HCT116 (cell line): Measurements from ENCODE around the gene PWWP2B. TPM values are rescaled to one million over a fixed set of nuclear protein-coding genes. Genes with fewer than 3 reads are reported as not detected.
"Not testable (repeated sequence)": the region's sequence is repeated elsewhere in the genome, so short reads cannot be mapped to it uniquely, and the experiment has no call there.

Experiments
- ATAC-seq: fragments of 200-7000 bp; cut with Tn5 transposase; 2 replicates; pipeline ENCODE4 v1.9.1; 2020; ENCODE audit warnings: mild to moderate bottlenecking, moderate library complexity
- BruUV-seq: library from RNA; stranded (reverse); fragments of 400-500 nt; replicated peaks from 2 replicates; lab custom pipeline; 2021; lab: Mats Ljungman, UMichigan
- CTCF ChIA-PET: fragments of 300-600 bp; sonication (Branson Sonifier 250); formaldehyde crosslinking; loops from one replicate; lab custom pipeline; 2021; ENCODE audit warnings: antibody characterized with exemption; lab: Charles Lee
- POLR2A ChIA-PET: fragments of 300-600, 350-600 bp; sonication (Branson Sonifier 250); formaldehyde crosslinking; loops from one replicate; lab custom pipeline; 2021; ENCODE audit warnings: antibody characterized with exemption; lab: Charles Lee
- RAD21 ChIA-PET, 2 experiments: fragments of 300-600 bp; sonication (Branson Sonifier 250); formaldehyde crosslinking; loops; one replicate each; lab custom pipeline; 2023; ENCODE audit warnings: low total read pairs in 2 of 2; ENCODE audit not compliant: uncharacterized antibody in 2 of 2, unreplicated experiment in 2 of 2, low non-redundant PET in 1 of 2; lab: Charles Lee
- DNase-seq: peaks from one replicate; pipeline ENCODE4 v3.0.0-alpha.2; 2010; ENCODE audit warnings: low read depth, low spot score
- H2AFZ ChIP-seq: fragments of 200-600 bp; shearing (Covaris generic), sonication (generic); 2 replicates; pipeline ENCODE4 v1.6.1; 2017; ENCODE audit warnings: low read depth, mixed run types, mixed read lengths, antibody characterized with exemption, low read length; ENCODE audit not compliant: poor library complexity, severe bottlenecking
- H3K27ac ChIP-seq: 2 replicates; pipeline ENCODE4 v1.5.1; 2012; ENCODE audit warnings: low read depth, low read length
- H3K27me3 ChIP-seq: fragments of 200-600 bp; sonication (generic); 2 replicates; pipeline ENCODE4 v1.6.1; 2016; ENCODE audit warnings: mixed run types, low read length, mixed read lengths; ENCODE audit not compliant: insufficient read depth
- H3K36me3 ChIP-seq, 2 experiments: fragments of 200-500 bp in 1 of 2; fragments of 200-600 bp in 1 of 2; sonication (Bioruptor generic) in 1 of 2; sonication (generic) in 1 of 2; 2 replicates each; pipeline versions ENCODE4 v1.5.1 to v1.6.1; 2014 to 2016; ENCODE audit warnings: low read length in 2 of 2, inconsistent platforms in 1 of 2, mixed read lengths in 1 of 2, mixed run types in 1 of 2; ENCODE audit not compliant: insufficient read depth in 2 of 2, control insufficient read depth in 1 of 2
- H3K4me1 ChIP-seq, 2 experiments: fragments of 200-600 bp in 1 of 2; sonication (generic) in 1 of 2; 2 replicates each; pipeline versions ENCODE4 v1.5.1 to v1.6.1; 2012 to 2017; ENCODE audit warnings: low read length in 2 of 2, inconsistent platforms in 1 of 2, mild to moderate bottlenecking in 1 of 2, mixed read lengths in 1 of 2, mixed run types in 1 of 2, moderate library complexity in 1 of 2; ENCODE audit not compliant: insufficient read depth in 2 of 2, control insufficient read depth in 1 of 2
- H3K4me2 ChIP-seq: fragments of 200-600 bp; sonication (generic); 2 replicates; pipeline ENCODE4 v1.6.1; 2017; ENCODE audit warnings: mixed run types, low read length, mixed read lengths
- H3K4me3 ChIP-seq, 2 experiments: fragments of 200-600 bp in 1 of 2; sonication (generic) in 1 of 2; replicated peaks in 1 of 2; 2 replicates each; pipeline ENCODE4 v1.5.1; 2011 to 2016; ENCODE audit warnings: low read length in 2 of 2, control low read depth in 1 of 2, low read depth in 1 of 2, mild to moderate bottlenecking in 1 of 2, mixed read lengths in 1 of 2, mixed run types in 1 of 2
- H3K79me2 ChIP-seq: fragments of 200-600 bp; sonication (generic); 2 replicates; pipeline ENCODE4 v1.6.1; 2017; ENCODE audit warnings: mild to moderate bottlenecking, mixed run types, low read length, moderate library complexity, mixed read lengths; ENCODE audit not compliant: insufficient read depth
- H3K9ac ChIP-seq: fragments of 200-600 bp; sonication (generic); 2 replicates; pipeline ENCODE4 v1.6.1; 2016; ENCODE audit warnings: low read length, mixed read lengths
- H3K9me2 ChIP-seq: fragments of 200-600 bp; sonication (generic), shearing (Covaris generic); 2 replicates; pipeline ENCODE4 v1.6.1; 2017; ENCODE audit warnings: mixed run types, mild to moderate bottlenecking, moderate library complexity; ENCODE audit not compliant: insufficient read depth
- H3K9me3 ChIP-seq, 2 experiments: fragments of 200-500 bp in 1 of 2; fragments of 200-600 bp in 1 of 2; sonication (Bioruptor generic) in 1 of 2; sonication (generic) in 1 of 2; 2 replicates each; pipeline ENCODE4 v1.6.1; 2014 to 2017; ENCODE audit warnings: low read length in 2 of 2, mixed read lengths in 2 of 2, inconsistent platforms in 1 of 2, low read depth in 1 of 2, mild to moderate bottlenecking in 1 of 2, mixed run types in 1 of 2, moderate library complexity in 1 of 2; ENCODE audit not compliant: control insufficient read depth in 1 of 2, insufficient read depth in 1 of 2
- H4K20me1 ChIP-seq: fragments of 200-600 bp; sonication (generic), shearing (Covaris generic); 2 replicates; pipeline ENCODE4 v1.6.1; 2017; ENCODE audit warnings: mixed run types, mild to moderate bottlenecking, moderate library complexity; ENCODE audit not compliant: insufficient read depth
- CBX3 ChIP-seq: IDR thresholded peaks from 2 replicates; pipeline ENCODE4 v1.6.1; 2012; ENCODE audit warnings: low read depth
- CEBPB ChIP-seq: IDR thresholded peaks from 2 replicates; pipeline ENCODE4 v1.6.1; 2012; ENCODE audit warnings: low read depth
- ELF1 ChIP-seq: IDR thresholded peaks from 2 replicates; pipeline ENCODE4 v1.6.1; 2012; ENCODE audit warnings: low read depth, borderline replicate concordance
- EZH2 ChIP-seq: fragments of 200-600 bp; sonication (generic); IDR thresholded peaks from 2 replicates; pipeline ENCODE4 v1.6.1; 2017; ENCODE audit warnings: antibody characterized with exemption, mixed run types
- FOSL1 ChIP-seq: IDR thresholded peaks from 2 replicates; pipeline ENCODE4 v1.6.1; 2012; ENCODE audit warnings: low read depth
- JUND ChIP-seq: IDR thresholded peaks from 2 replicates; pipeline ENCODE4 v1.6.1; 2012
- POLR2A ChIP-seq: IDR thresholded peaks from 2 replicates; pipeline ENCODE4 v1.7.0; 2011; ENCODE audit warnings: borderline replicate concordance; ENCODE audit not compliant: insufficient read depth, insufficient read length; ENCODE audit errors: extremely low read depth
- RAD21 ChIP-seq: IDR thresholded peaks from 2 replicates; pipeline ENCODE4 v1.6.1; 2012; ENCODE audit warnings: low read depth, mild to moderate bottlenecking
- REST ChIP-seq: IDR thresholded peaks from 2 replicates; pipeline ENCODE4 v1.6.1; 2012; ENCODE audit warnings: low read depth
- SIN3A ChIP-seq: IDR thresholded peaks from 2 replicates; pipeline ENCODE4 v1.6.1; 2012; ENCODE audit warnings: low read depth
- SRF ChIP-seq: IDR thresholded peaks from 2 replicates; pipeline ENCODE4 v1.6.1; 2012; ENCODE audit warnings: low read depth
- TCF7L2 ChIP-seq: IDR thresholded peaks from 2 replicates; pipeline ENCODE4 v1.7.0; 2011; ENCODE audit warnings: borderline replicate concordance, inconsistent platforms; ENCODE audit not compliant: insufficient read depth, insufficient read length; ENCODE audit errors: extremely low read depth
- ZFX ChIP-seq: fragments of 450-650 bp; IDR thresholded peaks from 2 replicates; pipeline ENCODE4 v1.6.1; 2017
- ZNF274 ChIP-seq: fragments of 200-500 bp; sonication (Bioruptor generic); IDR thresholded peaks from 2 replicates; pipeline ENCODE4 v1.6.1; 2014; ENCODE audit warnings: mild to moderate bottlenecking, low read depth, low read length, inconsistent platforms
- intact Hi-C: fragments of 100-400 bp; cut with micrococcal nuclease; formaldehyde crosslinking; loops from 2 replicates; pipeline ENCODE4 v1.10.0; 2022
- total RNA-seq: library from RNA; stranded (reverse); gene quantifications from one replicate; pipeline ENCODE4 v1.2.1, GENCODE V29; 2021; ENCODE audit not compliant: unreplicated experiment

The PWWP2B gene
- total RNA-seq, 1 experiment from 2014 or later, result 13.9 TPM

- H3K4me2 ChIP-seq, POLR2A ChIA-PET, H3K27me3 ChIP-seq, H3K9me2 ChIP-seq, H3K4me3 ChIP-seq, BruUV-seq, H3K27ac ChIP-seq, H2AFZ ChIP-seq, H4K20me1 ChIP-seq, H3K4me1 ChIP-seq, ATAC-seq, H3K9ac ChIP-seq, RAD21 ChIA-PET, H3K36me3 ChIP-seq, DNase-seq, H3K79me2 ChIP-seq, H3K9me3 ChIP-seq, CTCF ChIA-PET: not testable (repeated sequence)
- intact Hi-C loops, result loop anchor here (5.0 kb wide), 1 partner anchor 256 kb away; no protein-coding TSS in a partner anchor
Measured at GRCh38 chr10:132380986-132381385, 16.0 kb upstream of the PWWP2B start.

- no TSS peak for BruUV-seq
- no peak for DNase-seq
Measured at GRCh38 chr10:132381741-132382140, 15.3 kb upstream of the PWWP2B start.

More at GRCh38 chr10:132381741-132382140, 15.3 kb upstream of the PWWP2B start:
- H2AFZ ChIP-seq, result no peak overlapping the region
- H3K9me3 ChIP-seq, result no peaks in the 10 kb centered on the region
- H3K4me1 ChIP-seq, result no peaks in the 10 kb centered on the region
- no peak for ATAC-seq
- ChIA-PET RAD21 (no interaction called here), CTCF (no interaction called here), POLR2A (no interaction called here)
- no peaks in the 10 kb centered on the region for H3K27me3 ChIP-seq
- intact Hi-C loops, result loop anchor here (5.0 kb wide), 1 partner anchor 256 kb away; no protein-coding TSS in a partner anchor
- no peaks in the 10 kb centered on the region for H4K20me1 ChIP-seq
- H3K4me3 ChIP-seq, result no peak overlapping the region
- no peak overlapping the region for H3K27ac ChIP-seq
- TF ChIP-seq SIN3A (no peak), RAD21 (no peak), EZH2 (no peak), SRF (no peak), REST (no peak), CBX3 (no peak), CEBPB (no peak), ZNF274 (no peak), JUND (no peak), POLR2A (no peak), FOSL1 (no peak), TCF7L2 (no peak), ZFX (no peak), ELF1 (no peak)
- no peak overlapping the region for H3K4me2 ChIP-seq
- no peaks in the 10 kb centered on the region for H3K79me2 ChIP-seq
- no peaks in the 10 kb centered on the region for H3K9me2 ChIP-seq
- H3K9ac ChIP-seq, result no peak overlapping the region
- no peaks in the 10 kb centered on the region for H3K36me3 ChIP-seq
